GM19025 (cell line): ENCODE data around the gene CACNA1A.

ENCODE experiments used
- ATAC-seq: cut with Tn5 transposase; IDR thresholded peaks from one replicate; pipeline ENCODE4 v1.9.1; 2021; ENCODE audit warnings: mild to moderate bottlenecking, low read depth, moderate library complexity; ENCODE audit not compliant: unreplicated experiment

Gene CACNA1A

GRCh38 chr19:13319526-13319925, 186.8 kb downstream of the CACNA1A start:
- ATAC-seq, result no peak

GRCh38 chr19:13318190-13318589, 188.1 kb downstream of the CACNA1A start:
- no peak for ATAC-seq

DNA sequence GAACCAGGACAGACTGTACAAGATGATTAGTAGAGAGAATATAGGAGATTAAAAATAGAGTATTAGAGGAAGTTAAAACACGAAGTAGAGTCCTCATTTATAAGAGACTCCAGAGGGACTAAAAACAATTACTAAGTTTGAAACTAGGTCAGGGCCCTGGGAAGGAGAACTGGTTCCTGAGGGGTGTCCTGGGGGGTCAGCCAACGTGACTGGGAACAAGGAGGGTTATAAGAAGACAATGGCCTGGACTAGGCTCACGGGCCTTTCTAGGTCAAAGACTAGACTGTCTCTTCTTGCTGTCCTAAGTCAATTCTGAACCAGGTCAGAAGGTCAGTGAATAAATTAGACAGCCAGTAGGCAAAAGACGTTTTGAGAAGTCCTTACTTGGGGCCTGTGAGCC, 190.8 kb downstream of the CACNA1A start:
- ATAC-seq, result no peak

DNA sequence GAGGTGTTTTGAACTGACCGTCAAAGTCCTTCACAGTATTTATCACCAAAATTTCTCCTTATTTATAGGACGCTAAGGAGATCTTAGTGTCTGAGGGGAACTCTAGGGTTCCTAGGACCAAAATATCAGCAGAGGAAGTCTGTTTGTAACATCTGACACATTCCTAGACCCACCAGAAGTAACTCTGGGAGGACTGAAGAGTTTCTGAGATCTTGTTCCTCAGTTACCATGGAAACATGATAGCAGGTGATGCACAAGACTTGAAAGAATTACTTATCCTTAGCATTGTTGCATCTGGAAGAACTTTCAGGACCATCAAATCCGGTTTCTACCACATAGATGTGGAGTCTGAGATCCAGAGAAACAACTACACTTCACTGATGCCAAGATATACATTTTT, 191.5 kb downstream of the CACNA1A start:
- ATAC-seq, result no peak

DNA sequence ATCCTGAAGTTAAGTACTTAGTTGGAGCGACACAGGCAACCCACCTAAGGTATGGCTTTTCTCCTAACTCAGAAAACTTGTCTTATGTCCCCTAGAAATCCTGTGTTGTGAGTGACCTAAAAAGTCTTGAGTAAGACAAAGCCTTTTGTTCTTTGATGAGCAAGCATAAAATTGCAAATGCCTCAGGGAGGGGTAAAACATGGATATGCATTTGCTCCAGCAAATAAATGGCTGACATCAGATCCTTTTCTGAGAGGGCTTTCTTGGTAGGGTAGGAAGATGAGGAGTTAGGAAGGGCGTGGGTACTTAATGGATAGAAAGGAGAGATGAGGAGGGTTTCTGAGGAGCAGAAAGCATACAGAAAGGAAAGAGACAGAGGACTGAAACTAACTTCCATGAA, 192.4 kb downstream of the CACNA1A start:
- ATAC-seq, result no peak

GRCh38 chr19:13309864-13310263, 196.4 kb downstream of the CACNA1A start:
- no peak for ATAC-seq

- ATAC-seq, result no peak
Measured at GRCh38 chr19:13303381-13304129, 202.7 kb downstream of the CACNA1A start.

DNA sequence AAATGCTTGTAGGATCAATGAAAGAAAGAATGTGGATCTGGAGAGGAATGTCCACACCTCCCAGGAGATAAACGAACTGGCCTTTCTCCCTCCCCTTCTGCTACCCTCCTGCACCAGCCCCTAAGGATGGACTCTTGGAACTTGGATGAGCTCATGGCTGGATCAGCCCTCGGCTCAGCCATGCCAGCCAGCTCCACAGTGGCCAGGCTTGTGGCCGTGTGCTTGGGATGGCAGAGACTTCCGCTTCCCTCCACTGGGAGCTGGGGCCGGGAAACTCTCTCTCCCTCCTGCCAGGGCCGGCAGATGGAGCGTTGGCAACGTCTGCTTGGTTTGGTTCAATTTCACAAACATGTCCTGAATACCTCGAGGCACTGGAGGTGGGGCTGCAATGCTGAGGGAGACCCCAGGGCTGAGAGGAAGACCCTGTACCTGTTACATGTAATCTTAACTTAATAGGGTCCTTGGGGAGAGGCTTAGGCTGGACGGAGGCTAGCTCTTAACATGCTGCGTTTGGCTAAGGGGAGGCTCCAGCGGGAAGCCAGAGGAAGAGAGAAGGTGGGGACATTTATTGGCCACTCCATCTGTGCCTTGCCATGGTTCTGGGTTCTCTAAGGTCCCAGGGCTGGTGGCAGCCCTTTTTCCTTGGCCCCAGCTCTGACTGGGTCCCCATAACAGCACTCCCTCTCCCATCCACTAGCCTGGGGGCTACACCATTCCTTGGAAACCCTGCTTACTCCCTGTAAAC, 203.6 kb downstream of the CACNA1A start:
- no peak for ATAC-seq

DNA sequence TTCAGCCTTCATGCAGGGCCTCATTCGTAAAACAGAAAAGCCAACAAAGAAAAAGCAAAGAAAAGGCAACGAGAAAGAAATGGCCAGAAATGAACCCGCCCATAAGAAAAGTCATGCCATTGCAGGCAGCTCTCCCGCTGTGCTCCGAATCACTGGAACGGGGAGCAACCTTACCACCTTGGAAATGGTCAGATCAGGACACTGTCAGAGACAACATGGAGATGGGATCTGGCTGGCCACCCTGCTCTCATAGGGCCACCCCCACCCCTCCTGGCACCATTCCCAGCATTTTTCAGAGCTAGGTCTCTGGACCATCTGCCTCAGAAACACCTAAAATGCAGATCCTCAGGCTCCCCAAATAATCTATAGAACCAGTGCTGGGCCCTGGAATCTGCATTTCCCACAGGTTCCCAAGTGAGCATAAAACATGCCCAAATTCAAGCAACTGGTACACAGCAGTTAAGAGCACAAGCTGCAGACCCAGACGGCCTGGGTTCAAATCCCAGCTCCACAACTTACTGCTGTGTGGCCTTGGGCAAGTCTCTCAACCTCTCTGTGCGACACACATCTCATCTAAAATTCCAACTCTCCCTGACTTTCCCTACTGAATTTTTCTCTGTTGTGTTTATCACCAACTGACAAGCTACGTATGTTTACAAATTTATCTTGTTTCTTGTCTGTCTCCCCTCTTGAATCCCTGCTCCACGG, 204.5 kb downstream of the CACNA1A start:
- ATAC-seq, result no peak

DNA sequence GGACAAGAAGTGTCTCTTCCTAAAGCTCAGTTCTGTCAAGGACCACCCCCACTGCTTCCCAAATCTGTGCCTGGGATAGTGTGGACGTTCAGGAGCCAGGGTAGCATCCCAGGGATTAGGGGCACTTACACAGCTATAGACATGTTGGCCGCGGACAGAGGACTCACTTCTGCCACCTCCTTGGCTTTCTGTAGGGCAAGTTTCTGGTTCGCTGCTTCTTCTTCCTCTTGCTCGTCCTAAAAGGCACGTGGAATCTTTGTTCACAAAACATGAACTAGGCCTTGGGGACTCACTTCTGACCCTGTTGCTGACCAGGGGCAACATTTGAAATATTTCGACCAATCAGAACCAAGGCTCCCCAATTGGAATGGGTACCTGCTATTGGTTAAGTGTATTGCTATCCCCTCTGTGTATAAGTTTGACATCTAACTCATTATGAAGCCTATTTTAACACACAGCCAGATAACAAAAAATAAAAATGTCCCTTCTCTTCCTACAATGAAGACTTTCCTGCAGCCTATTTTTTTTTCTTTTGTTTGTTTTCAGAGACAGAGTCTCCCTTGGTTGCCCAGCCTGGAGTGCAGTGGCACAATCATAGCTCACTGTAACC, 205.8 kb downstream of the CACNA1A start:
- ATAC-seq, result no peak

GRCh38 chr19:13299838-13300237, 206.4 kb downstream of the CACNA1A start:
- ATAC-seq, result no peak

DNA sequence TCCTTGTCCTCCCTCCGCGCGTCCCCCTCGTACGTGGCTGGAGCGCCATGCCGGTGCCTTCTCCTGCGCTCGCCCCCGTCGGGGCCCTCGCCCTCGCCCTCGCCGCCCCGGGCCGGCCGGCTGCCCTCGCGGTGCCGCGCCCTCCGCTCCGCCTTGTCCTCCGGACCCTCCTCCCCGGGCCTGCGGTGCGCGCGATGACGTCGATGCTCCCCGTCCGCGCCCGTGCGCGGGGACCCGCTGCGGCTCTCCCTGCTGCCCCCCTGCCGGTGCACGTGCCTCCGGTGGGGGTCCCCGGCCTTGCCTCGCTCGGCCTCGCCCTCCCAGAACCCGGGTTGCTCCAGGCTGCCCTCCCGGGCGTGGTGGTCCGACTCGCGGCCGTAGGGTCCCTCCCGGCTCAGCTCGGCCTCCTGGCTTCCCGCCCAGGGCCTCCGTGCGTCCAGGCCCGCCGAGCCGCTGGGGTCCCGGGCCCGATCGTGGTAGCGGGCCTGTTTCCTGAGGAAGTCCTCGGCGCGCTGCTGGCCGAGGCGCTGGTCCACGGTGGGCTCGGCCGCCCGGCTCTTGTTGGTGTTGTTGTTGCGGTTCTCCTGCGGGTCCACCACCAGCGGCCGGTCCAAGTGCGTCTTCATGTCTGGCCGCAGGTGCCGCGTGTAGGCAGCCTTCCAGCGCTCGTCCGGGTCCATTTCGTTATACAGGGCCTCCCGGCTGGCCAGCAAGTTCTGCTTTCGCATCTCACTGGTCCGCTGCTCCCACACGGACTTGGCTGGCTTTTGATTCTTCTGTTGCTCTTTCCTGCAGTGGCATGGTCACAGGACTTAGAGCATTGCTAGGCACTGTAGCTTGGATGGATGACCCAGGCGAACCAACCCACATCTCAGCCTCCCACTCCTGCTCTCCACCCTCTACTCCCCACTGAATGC, 207.5 kb downstream of the CACNA1A start:
- no peak for ATAC-seq

- no peak for ATAC-seq
Measured at GRCh38 chr19:13297023-13297422, 209.3 kb downstream of the CACNA1A start.

GRCh38 chr19:13294812-13295567, 211.3 kb downstream of the CACNA1A start:
- no peak for ATAC-seq

GRCh38 chr19:13291913-13292312, 214.4 kb downstream of the CACNA1A start:
- no peak for ATAC-seq

- no peak for ATAC-seq
Measured at GRCh38 chr19:13290741-13291140, 215.5 kb downstream of the CACNA1A start.

DNA sequence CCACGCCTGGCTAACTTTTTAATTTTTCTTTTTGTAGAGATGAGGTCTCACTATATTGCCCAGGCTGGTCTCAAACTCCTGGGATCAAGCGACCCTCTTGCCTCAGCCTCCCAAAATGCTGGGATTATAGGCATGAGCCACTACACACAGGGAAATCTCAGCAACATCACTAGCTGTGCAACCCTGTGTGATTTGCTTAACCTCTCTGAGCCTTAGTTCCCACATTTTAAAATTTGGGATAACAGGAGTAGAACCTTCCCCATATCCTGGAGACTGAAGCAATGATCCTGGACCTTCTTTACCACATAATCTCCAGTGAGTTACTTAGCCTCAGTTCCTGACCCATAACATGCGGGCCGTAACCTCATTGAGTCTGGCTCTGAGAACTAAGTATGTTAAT, 217.0 kb downstream of the CACNA1A start:
- no peak for ATAC-seq

DNA sequence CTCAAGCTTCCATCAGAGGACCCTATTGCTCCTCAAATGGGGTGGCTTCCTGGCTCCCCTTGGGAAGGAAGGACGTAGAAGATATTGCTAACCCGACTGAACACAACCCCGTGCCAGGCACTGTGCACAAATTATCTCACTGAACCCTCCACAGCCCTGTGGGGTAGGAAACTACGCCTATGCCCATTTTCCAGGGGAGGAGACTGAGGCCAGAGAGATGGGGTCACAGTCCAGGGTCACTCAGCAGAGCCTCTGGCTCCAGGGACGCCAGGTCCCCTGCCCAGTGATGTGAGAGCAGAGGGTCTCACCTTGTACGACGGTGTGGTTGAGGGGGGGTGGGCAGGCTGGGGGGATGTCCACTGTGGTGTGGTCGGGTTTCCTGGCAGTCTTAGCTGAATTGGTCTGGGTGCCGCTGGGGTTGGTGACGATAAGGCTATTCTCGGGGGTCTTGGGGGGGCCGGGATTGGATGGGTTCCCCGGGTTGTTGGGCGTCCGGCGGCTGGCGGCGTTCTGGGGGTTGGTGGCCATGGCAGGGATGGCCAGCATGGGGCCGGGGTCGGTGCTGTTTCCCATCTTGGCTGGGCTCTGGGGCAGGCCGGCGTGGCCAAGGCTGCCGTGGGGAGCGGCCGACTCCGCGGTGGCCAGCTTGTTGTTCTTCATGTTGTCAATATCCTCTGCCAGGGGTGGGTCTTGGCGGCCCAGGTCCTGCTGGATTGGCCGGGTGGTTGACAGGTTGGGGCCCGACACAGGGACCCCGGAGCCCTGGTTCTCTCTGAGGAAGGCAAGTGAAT, 219.9 kb downstream of the CACNA1A start:
- ATAC-seq, result no peak
